ENCODE measurements around the gene ENTPD1.

The ENTPD1 gene

GRCh38 chr10:95783741-95784140 is 27.8 kb downstream of the ENTPD1 start:
- TF ChIP-seq CTCF (IDR thresholded peaks at IDR 0.05), result no peak
- intact Hi-C loops (cut with DNase I; ENCODE audit: low total_unique reads), result no loop called here

GRCh38 chr10:95784279-95784913 is 28.4 kb downstream of the ENTPD1 start:
- Histone ChIP-seq H3K9me3 (no peaks in the 10 kb centered on the region), H3K27me3 (no peaks in the 10 kb centered on the region), H3K27ac (peak overlapping the region; percentile 72 to 78), H3K4me1 (peaks cover 0 to 79% (median 44%) of the 10 kb centered on the region in 4 donors), H3K36me3 (no peaks in the 10 kb centered on the region), H3K4me3 (no peak overlapping the region)
- TF ChIP-seq CTCF (IDR thresholded peaks at IDR 0.05), result no peak
- intact Hi-C loops (cut with DNase I; ENCODE audit: low total_unique reads), result no loop called here
- peak in 1 of 2 donors; percentile 55 for DNase-seq

More at GRCh38 chr10:95783741-95784140, 27.8 kb downstream of the ENTPD1 start:
- no peaks in the 10 kb centered on the region for H3K36me3 ChIP-seq
- peak overlapping the region; percentile 72 to 78 for H3K27ac ChIP-seq
- no peaks in the 10 kb centered on the region for H3K27me3 ChIP-seq
- H3K4me3 ChIP-seq, result no peak overlapping the region
- H3K9me3 ChIP-seq, result no peaks in the 10 kb centered on the region
- peaks cover 0 to 72% (median 42%) of the 10 kb centered on the region in 4 donors for H3K4me1 ChIP-seq
- no peak for DNase-seq

- no peak for TF ChIP-seq CTCF (IDR thresholded peaks at IDR 0.05)
- H3K36me3 ChIP-seq, result no peaks in the 10 kb centered on the region
- H3K9me3 ChIP-seq, result no peaks in the 10 kb centered on the region
- no peak for DNase-seq
- intact Hi-C loops (cut with DNase I; ENCODE audit: low total_unique reads), result no loop called here
- H3K4me3 ChIP-seq, result no peak overlapping the region
- peaks cover 0 to 88% (median 47%) of the 10 kb centered on the region in 4 donors for H3K4me1 ChIP-seq
- no peaks in the 10 kb centered on the region for H3K27me3 ChIP-seq
- peak overlapping the region; percentile 72 to 78 for H3K27ac ChIP-seq
These were observed 29.4 kb downstream of the ENTPD1 start for GRCh38 chr10:95785317-95785716.

GRCh38 chr10:95785942-95786669 is 30.1 kb downstream of the ENTPD1 start:
- intact Hi-C loops (cut with DNase I; ENCODE audit: low total_unique reads), result no loop called here
- peaks cover 0 to 96% (median 47%) of the 10 kb centered on the region in 4 donors for H3K4me1 ChIP-seq
- no peak for TF ChIP-seq CTCF (IDR thresholded peaks at IDR 0.05)

GRCh38 chr10:95787447-95787846 is 31.5 kb downstream of the ENTPD1 start:
- intact Hi-C loops (cut with DNase I; ENCODE audit: low total_unique reads), result no loop called here
- H3K4me1 ChIP-seq, result peaks cover 0 to 100% (median 54%) of the 10 kb centered on the region in 4 donors
- TF ChIP-seq CTCF (IDR thresholded peaks at IDR 0.05), result no peak

More at GRCh38 chr10:95785942-95786669, 30.1 kb downstream of the ENTPD1 start:
- Histone ChIP-seq H3K9me3 (no peaks in the 10 kb centered on the region), H3K27me3 (no peaks in the 10 kb centered on the region), H3K36me3 (no peaks in the 10 kb centered on the region), H3K27ac (peak overlapping the region; percentile 72 to 78), H3K4me3 (no peak overlapping the region)
- no peak for DNase-seq

More at GRCh38 chr10:95787447-95787846, 31.5 kb downstream of the ENTPD1 start:
- H3K27ac ChIP-seq, result peak overlapping the region; percentile 72 to 78
- H3K9me3 ChIP-seq, result no peaks in the 10 kb centered on the region
- no peak for DNase-seq
- no peaks in the 10 kb centered on the region for H3K27me3 ChIP-seq
- H3K36me3 ChIP-seq, result no peaks in the 10 kb centered on the region
- no peak overlapping the region for H3K4me3 ChIP-seq
